HCT116 (cell line): ENCODE results near the gene FAM89B. TPM values are rescaled to one million over a fixed set of nuclear protein-coding genes. Genes with fewer than 3 reads are reported as not detected.

ENCODE experiments used
- ATAC-seq: fragments of 200-7000 bp; cut with Tn5 transposase; 2 replicates; pipeline ENCODE4 v1.9.1; 2020; ENCODE audit warnings: mild to moderate bottlenecking, moderate library complexity
- BruUV-seq: library from RNA; stranded (reverse); fragments of 400-500 nt; replicated peaks from 2 replicates; lab custom pipeline; 2021; lab: Mats Ljungman, UMichigan
- CTCF ChIA-PET: fragments of 300-600 bp; sonication (Branson Sonifier 250); formaldehyde crosslinking; loops from one replicate; lab custom pipeline; 2021; ENCODE audit warnings: antibody characterized with exemption; lab: Charles Lee
- POLR2A ChIA-PET: fragments of 300-600, 350-600 bp; sonication (Branson Sonifier 250); formaldehyde crosslinking; loops from one replicate; lab custom pipeline; 2021; ENCODE audit warnings: antibody characterized with exemption; lab: Charles Lee
- RAD21 ChIA-PET, 2 experiments: fragments of 300-600 bp; sonication (Branson Sonifier 250); formaldehyde crosslinking; loops; one replicate each; lab custom pipeline; 2023; ENCODE audit warnings: low total read pairs in 2 of 2; ENCODE audit not compliant: uncharacterized antibody in 2 of 2, unreplicated experiment in 2 of 2, low non-redundant PET in 1 of 2; lab: Charles Lee
- DNase-seq: peaks from one replicate; pipeline ENCODE4 v3.0.0-alpha.2; 2010; ENCODE audit warnings: low read depth, low spot score
- H2AFZ ChIP-seq: fragments of 200-600 bp; shearing (Covaris generic), sonication (generic); 2 replicates; pipeline ENCODE4 v1.6.1; 2017; ENCODE audit warnings: low read depth, mixed run types, mixed read lengths, antibody characterized with exemption, low read length; ENCODE audit not compliant: poor library complexity, severe bottlenecking
- H3K27ac ChIP-seq: 2 replicates; pipeline ENCODE4 v1.5.1; 2012; ENCODE audit warnings: low read depth, low read length
- H3K27me3 ChIP-seq: fragments of 200-600 bp; sonication (generic); 2 replicates; pipeline ENCODE4 v1.6.1; 2016; ENCODE audit warnings: mixed run types, low read length, mixed read lengths; ENCODE audit not compliant: insufficient read depth
- H3K36me3 ChIP-seq, 2 experiments: fragments of 200-500 bp in 1 of 2; fragments of 200-600 bp in 1 of 2; sonication (Bioruptor generic) in 1 of 2; sonication (generic) in 1 of 2; 2 replicates each; pipeline versions ENCODE4 v1.5.1 to v1.6.1; 2014 to 2016; ENCODE audit warnings: low read length in 2 of 2, inconsistent platforms in 1 of 2, mixed read lengths in 1 of 2, mixed run types in 1 of 2; ENCODE audit not compliant: insufficient read depth in 2 of 2, control insufficient read depth in 1 of 2
- H3K4me1 ChIP-seq, 2 experiments: fragments of 200-600 bp in 1 of 2; sonication (generic) in 1 of 2; 2 replicates each; pipeline versions ENCODE4 v1.5.1 to v1.6.1; 2012 to 2017; ENCODE audit warnings: low read length in 2 of 2, inconsistent platforms in 1 of 2, mild to moderate bottlenecking in 1 of 2, mixed read lengths in 1 of 2, mixed run types in 1 of 2, moderate library complexity in 1 of 2; ENCODE audit not compliant: insufficient read depth in 2 of 2, control insufficient read depth in 1 of 2
- H3K4me2 ChIP-seq: fragments of 200-600 bp; sonication (generic); 2 replicates; pipeline ENCODE4 v1.6.1; 2017; ENCODE audit warnings: mixed run types, low read length, mixed read lengths
- H3K4me3 ChIP-seq, 2 experiments: fragments of 200-600 bp in 1 of 2; sonication (generic) in 1 of 2; replicated peaks in 1 of 2; 2 replicates each; pipeline ENCODE4 v1.5.1; 2011 to 2016; ENCODE audit warnings: low read length in 2 of 2, control low read depth in 1 of 2, low read depth in 1 of 2, mild to moderate bottlenecking in 1 of 2, mixed read lengths in 1 of 2, mixed run types in 1 of 2
- H3K79me2 ChIP-seq: fragments of 200-600 bp; sonication (generic); 2 replicates; pipeline ENCODE4 v1.6.1; 2017; ENCODE audit warnings: mild to moderate bottlenecking, mixed run types, low read length, moderate library complexity, mixed read lengths; ENCODE audit not compliant: insufficient read depth
- H3K9ac ChIP-seq: fragments of 200-600 bp; sonication (generic); 2 replicates; pipeline ENCODE4 v1.6.1; 2016; ENCODE audit warnings: low read length, mixed read lengths
- H3K9me2 ChIP-seq: fragments of 200-600 bp; sonication (generic), shearing (Covaris generic); 2 replicates; pipeline ENCODE4 v1.6.1; 2017; ENCODE audit warnings: mixed run types, mild to moderate bottlenecking, moderate library complexity; ENCODE audit not compliant: insufficient read depth
- H3K9me3 ChIP-seq, 2 experiments: fragments of 200-500 bp in 1 of 2; fragments of 200-600 bp in 1 of 2; sonication (Bioruptor generic) in 1 of 2; sonication (generic) in 1 of 2; 2 replicates each; pipeline ENCODE4 v1.6.1; 2014 to 2017; ENCODE audit warnings: low read length in 2 of 2, mixed read lengths in 2 of 2, inconsistent platforms in 1 of 2, low read depth in 1 of 2, mild to moderate bottlenecking in 1 of 2, mixed run types in 1 of 2, moderate library complexity in 1 of 2; ENCODE audit not compliant: control insufficient read depth in 1 of 2, insufficient read depth in 1 of 2
- H4K20me1 ChIP-seq: fragments of 200-600 bp; sonication (generic), shearing (Covaris generic); 2 replicates; pipeline ENCODE4 v1.6.1; 2017; ENCODE audit warnings: mixed run types, mild to moderate bottlenecking, moderate library complexity; ENCODE audit not compliant: insufficient read depth
- CEBPB ChIP-seq: IDR thresholded peaks from 2 replicates; pipeline ENCODE4 v1.6.1; 2012; ENCODE audit warnings: low read depth
- ELF1 ChIP-seq: IDR thresholded peaks from 2 replicates; pipeline ENCODE4 v1.6.1; 2012; ENCODE audit warnings: low read depth, borderline replicate concordance
- EZH2 ChIP-seq: fragments of 200-600 bp; sonication (generic); IDR thresholded peaks from 2 replicates; pipeline ENCODE4 v1.6.1; 2017; ENCODE audit warnings: antibody characterized with exemption, mixed run types
- EZH2phosphoT487 ChIP-seq: fragments of 200-600 bp; IDR thresholded peaks from 2 replicates; pipeline ENCODE4 v1.6.1; 2018; ENCODE audit warnings: antibody characterized with exemption, borderline replicate concordance
- FOSL1 ChIP-seq: IDR thresholded peaks from 2 replicates; pipeline ENCODE4 v1.6.1; 2012; ENCODE audit warnings: low read depth
- JUND ChIP-seq: IDR thresholded peaks from 2 replicates; pipeline ENCODE4 v1.6.1; 2012
- POLR2A ChIP-seq: IDR thresholded peaks from 2 replicates; pipeline ENCODE4 v1.7.0; 2011; ENCODE audit warnings: borderline replicate concordance; ENCODE audit not compliant: insufficient read depth, insufficient read length; ENCODE audit errors: extremely low read depth
- POLR2AphosphoS5 ChIP-seq: IDR thresholded peaks from 2 replicates; pipeline ENCODE4 v1.6.1; 2011; ENCODE audit warnings: mild to moderate bottlenecking, low read depth, low read length, moderate library complexity
- RAD21 ChIP-seq: IDR thresholded peaks from 2 replicates; pipeline ENCODE4 v1.6.1; 2012; ENCODE audit warnings: low read depth, mild to moderate bottlenecking
- SRF ChIP-seq: IDR thresholded peaks from 2 replicates; pipeline ENCODE4 v1.6.1; 2012; ENCODE audit warnings: low read depth
- YY1 ChIP-seq: IDR thresholded peaks from 2 replicates; pipeline ENCODE4 v1.6.1; 2011; ENCODE audit warnings: low read length, low read depth, moderate library complexity, mild to moderate bottlenecking; ENCODE audit not compliant: insufficient replicate concordance; ENCODE audit errors: extremely low read depth
- ZNF274 ChIP-seq: fragments of 200-500 bp; sonication (Bioruptor generic); IDR thresholded peaks from 2 replicates; pipeline ENCODE4 v1.6.1; 2014; ENCODE audit warnings: mild to moderate bottlenecking, low read depth, low read length, inconsistent platforms
- intact Hi-C: fragments of 100-400 bp; cut with micrococcal nuclease; formaldehyde crosslinking; loops from 2 replicates; pipeline ENCODE4 v1.10.0; 2022
- total RNA-seq: library from RNA; stranded (reverse); gene quantifications from one replicate; pipeline ENCODE4 v1.2.1, GENCODE V29; 2021; ENCODE audit not compliant: unreplicated experiment
- TF ChIP-seq, protein P1 (sequence below): IDR thresholded peaks from 2 replicates; pipeline ENCODE4 v1.6.1; 2012
- TF ChIP-seq, protein P2 (sequence below): IDR thresholded peaks from 2 replicates; pipeline ENCODE4 v1.6.1; 2011; ENCODE audit warnings: mild to moderate bottlenecking, low read length, moderate library complexity; ENCODE audit not compliant: insufficient replicate concordance; ENCODE audit errors: extremely low read depth
- TF ChIP-seq, protein P3 (sequence below): IDR thresholded peaks from 2 replicates; pipeline ENCODE4 v1.6.1; 2012

FAM89B gene
- total RNA-seq, 1 experiment from 2014 or later = 60.0 TPM

DNA sequence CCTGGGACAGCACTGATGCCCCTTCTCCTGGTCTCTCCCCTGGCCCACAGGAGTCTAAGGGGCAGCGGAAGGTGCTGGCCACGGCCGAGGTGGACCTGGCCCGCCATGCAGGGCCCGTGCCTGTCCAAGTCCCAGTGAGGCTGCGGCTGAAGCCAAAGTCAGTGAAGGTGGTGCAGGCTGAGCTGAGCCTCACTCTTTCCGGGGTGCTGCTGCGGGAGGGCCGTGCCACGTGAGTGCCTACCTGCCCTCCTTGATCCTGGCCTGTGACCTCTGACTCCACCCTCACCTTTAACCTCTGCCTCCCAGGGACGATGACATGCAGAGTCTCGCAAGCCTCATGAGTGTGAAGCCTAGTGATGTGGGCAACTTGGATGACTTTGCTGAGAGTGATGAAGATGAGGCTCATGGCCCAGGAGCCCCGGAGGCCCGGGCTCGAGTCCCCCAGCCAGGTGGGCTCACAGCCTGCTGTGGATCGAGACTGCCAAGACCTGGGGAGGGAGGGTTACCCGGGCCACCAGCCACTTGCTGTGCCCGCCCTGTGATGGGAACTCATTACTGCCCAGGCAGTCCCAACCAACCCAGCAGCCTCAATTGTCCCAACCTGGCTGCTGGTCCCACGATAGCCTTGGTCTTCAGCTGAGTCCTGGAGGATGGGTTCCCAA, 7.8 kb downstream of the FAM89B start:
- RAD21 ChIA-PET = no interaction called here
- Histone ChIP-seq H3K4me2 (no peak overlapping the region), H2AFZ (no peak overlapping the region), H3K9me3 (no peaks in the 10 kb centered on the region), H3K4me1 (peaks cover 22 to 26% of the 10 kb centered on the region in 2 experiments), H3K4me3 (no peak overlapping the region), H3K9ac (no peak overlapping the region), H4K20me1 (no peaks in the 10 kb centered on the region), H3K79me2 (peaks cover 19% of the 10 kb centered on the region; the same call in 1 of the 2 replicates), H3K27ac (no peak overlapping the region), H3K9me2 (no peaks in the 10 kb centered on the region), H3K36me3 (peaks cover 2 to 4% of the 10 kb centered on the region in 2 experiments; a peak in 2 of 4 replicates), H3K27me3 (no peaks in the 10 kb centered on the region)
- no peak for DNase-seq
- no TSS peak for BruUV-seq
- CTCF ChIA-PET = no interaction called here
- ATAC-seq = no peak
- intact Hi-C loops = no loop called here
- POLR2A ChIA-PET = no interaction called here
- TF ChIP-seq EZH2phosphoT487 = no peak
- TF ChIP-seq POLR2AphosphoS5 = no peak
- no peak for TF ChIP-seq RAD21
- TF ChIP-seq, protein P1, sequence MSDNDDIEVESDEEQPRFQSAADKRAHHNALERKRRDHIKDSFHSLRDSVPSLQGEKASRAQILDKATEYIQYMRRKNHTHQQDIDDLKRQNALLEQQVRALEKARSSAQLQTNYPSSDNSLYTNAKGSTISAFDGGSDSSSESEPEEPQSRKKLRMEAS = no peak
- no peak for TF ChIP-seq SRF
- no peak for TF ChIP-seq POLR2A
- TF ChIP-seq, protein P2, sequence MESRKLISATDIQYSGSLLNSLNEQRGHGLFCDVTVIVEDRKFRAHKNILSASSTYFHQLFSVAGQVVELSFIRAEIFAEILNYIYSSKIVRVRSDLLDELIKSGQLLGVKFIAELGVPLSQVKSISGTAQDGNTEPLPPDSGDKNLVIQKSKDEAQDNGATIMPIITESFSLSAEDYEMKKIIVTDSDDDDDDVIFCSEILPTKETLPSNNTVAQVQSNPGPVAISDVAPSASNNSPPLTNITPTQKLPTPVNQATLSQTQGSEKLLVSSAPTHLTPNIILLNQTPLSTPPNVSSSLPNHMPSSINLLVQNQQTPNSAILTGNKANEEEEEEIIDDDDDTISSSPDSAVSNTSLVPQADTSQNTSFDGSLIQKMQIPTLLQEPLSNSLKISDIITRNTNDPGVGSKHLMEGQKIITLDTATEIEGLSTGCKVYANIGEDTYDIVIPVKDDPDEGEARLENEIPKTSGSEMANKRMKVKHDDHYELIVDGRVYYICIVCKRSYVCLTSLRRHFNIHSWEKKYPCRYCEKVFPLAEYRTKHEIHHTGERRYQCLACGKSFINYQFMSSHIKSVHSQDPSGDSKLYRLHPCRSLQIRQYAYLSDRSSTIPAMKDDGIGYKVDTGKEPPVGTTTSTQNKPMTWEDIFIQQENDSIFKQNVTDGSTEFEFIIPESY = no peak
- TF ChIP-seq EZH2 = no peak
- TF ChIP-seq ELF1 = no peak
- TF ChIP-seq JUND = no peak
- TF ChIP-seq, protein P3, sequence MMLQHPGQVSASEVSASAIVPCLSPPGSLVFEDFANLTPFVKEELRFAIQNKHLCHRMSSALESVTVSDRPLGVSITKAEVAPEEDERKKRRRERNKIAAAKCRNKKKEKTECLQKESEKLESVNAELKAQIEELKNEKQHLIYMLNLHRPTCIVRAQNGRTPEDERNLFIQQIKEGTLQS = no peak
- TF ChIP-seq ZNF274 = no peak
- TF ChIP-seq CEBPB = no peak
- no peak for TF ChIP-seq YY1
- no peak for TF ChIP-seq FOSL1
